ENCODE measurements around the gene DCDC2B.
A peak's percentile ranks its signal among the peaks of the same experiment; 100 is the strongest.

Gene DCDC2B

DNA sequence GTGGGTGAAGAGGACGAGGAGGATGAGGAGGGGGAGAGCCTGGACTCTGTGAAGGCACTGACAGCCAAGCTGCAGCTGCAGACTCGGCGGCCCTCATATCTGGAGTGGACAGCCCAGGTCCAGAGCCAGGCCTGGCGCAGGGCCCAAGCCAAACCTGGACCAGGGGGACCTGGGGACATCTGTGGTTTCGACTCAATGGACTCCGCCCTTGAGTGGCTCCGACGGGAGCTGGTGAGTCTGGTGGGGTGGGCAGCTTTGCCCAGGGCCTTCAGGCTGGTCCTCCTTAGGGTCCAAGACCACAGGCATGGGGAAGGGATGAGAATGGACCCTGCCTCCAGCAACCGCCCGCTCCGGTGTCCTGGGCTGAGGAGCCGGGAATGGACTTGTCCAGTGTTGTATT is 38.6 kb downstream of the DCDC2B start:
- Histone ChIP-seq H3K79me2 (ENCODE audit: low read length) (no peaks in the 10 kb centered on the region), H3F3A (ENCODE audit: insufficient read depth, low read length) (peaks cover 24% of the 10 kb centered on the region), H4K20me1 (ENCODE audit: insufficient read depth, low read length) (no peaks in the 10 kb centered on the region), H3K27me3 (replicated peaks; ENCODE audit: insufficient read depth, low read length) (no peaks in the 10 kb centered on the region), H3K4me1 (ENCODE audit: low read length) (peaks cover 34% of the 10 kb centered on the region), H2AFZ (ENCODE audit: low read length) (peak overlapping the region; percentile 69), H3K4me2 (ENCODE audit: low read depth, low read length) (no peak overlapping the region), H3K4me3 (ENCODE audit: low read length) (no peak overlapping the region), H3K9me3 (replicated peaks; ENCODE audit: insufficient read depth, low read length) (no peaks in the 10 kb centered on the region), H3K27ac (ENCODE audit: low read length) (peak overlapping the region; percentile 99; the same call in 1 of the 2 replicates), H3K36me3 (replicated peaks; ENCODE audit: insufficient read depth, low read length) (no peaks in the 10 kb centered on the region), H3K9ac (ENCODE audit: low read length) (no peak overlapping the region), H3K9me2 (replicated peaks; ENCODE audit: insufficient read depth, low read length) (no peaks in the 10 kb centered on the region)
- DNase-seq, result no peak
- TF ChIP-seq EZH2 (optimal IDR thresholded peaks at IDR 0.05; ENCODE audit: low read depth, low read length) (no peak), EZH2phosphoT487 (IDR thresholded peaks at IDR 0.05; ENCODE audit: low read length) (no peak)
- TF ChIP-seq, protein P1, sequence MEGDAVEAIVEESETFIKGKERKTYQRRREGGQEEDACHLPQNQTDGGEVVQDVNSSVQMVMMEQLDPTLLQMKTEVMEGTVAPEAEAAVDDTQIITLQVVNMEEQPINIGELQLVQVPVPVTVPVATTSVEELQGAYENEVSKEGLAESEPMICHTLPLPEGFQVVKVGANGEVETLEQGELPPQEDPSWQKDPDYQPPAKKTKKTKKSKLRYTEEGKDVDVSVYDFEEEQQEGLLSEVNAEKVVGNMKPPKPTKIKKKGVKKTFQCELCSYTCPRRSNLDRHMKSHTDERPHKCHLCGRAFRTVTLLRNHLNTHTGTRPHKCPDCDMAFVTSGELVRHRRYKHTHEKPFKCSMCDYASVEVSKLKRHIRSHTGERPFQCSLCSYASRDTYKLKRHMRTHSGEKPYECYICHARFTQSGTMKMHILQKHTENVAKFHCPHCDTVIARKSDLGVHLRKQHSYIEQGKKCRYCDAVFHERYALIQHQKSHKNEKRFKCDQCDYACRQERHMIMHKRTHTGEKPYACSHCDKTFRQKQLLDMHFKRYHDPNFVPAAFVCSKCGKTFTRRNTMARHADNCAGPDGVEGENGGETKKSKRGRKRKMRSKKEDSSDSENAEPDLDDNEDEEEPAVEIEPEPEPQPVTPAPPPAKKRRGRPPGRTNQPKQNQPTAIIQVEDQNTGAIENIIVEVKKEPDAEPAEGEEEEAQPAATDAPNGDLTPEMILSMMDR (IDR thresholded peaks at IDR 0.05; ENCODE audit: low read length), result no peak

DNA sequence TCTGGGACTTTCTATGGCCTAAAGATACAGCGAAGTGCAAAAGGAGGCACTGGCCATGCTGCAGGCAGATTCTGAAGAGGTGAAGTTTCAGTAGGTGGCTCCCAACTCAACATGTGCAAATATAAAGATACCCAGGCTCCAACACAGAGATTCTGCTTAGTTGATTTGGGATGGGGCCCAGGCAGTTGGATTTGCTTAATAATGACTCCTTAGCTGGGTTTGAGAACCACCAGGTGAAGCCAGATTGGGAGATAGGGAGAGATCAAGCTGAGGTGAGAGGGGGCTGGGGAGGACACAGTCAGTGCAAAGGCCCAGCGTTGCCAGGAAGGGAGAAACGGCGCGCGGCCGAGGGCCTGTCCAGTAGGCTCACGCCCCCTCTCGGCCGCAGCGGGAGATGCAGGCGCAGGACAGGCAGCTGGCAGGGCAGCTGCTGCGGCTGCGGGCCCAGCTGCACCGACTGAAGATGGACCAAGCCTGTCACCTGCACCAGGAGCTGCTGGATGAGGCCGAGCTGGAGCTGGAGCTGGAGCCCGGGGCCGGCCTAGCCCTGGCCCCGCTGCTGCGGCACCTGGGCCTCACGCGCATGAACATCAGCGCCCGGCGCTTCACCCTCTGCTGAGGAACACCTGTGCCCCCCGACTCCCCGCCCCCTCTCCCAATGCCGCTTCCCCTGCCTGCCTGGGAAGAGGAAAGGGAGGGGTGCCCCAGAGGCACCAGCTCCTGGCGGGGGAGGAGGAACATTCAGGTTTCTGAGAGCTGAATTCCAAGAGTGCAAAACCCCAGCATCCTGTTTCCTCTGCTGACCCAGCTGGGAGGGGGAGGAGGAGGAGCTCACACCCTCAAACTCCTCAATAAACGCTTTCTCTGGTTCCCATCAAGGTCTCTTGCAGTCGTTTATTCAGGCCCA is 39.3 kb downstream of the DCDC2B start:
- Histone ChIP-seq H3F3A (ENCODE audit: insufficient read depth, low read length) (peaks cover 24% of the 10 kb centered on the region), H2AFZ (ENCODE audit: low read length) (peak overlapping the region; percentile 69), H3K27me3 (replicated peaks; ENCODE audit: insufficient read depth, low read length) (no peaks in the 10 kb centered on the region), H3K79me2 (ENCODE audit: low read length) (no peaks in the 10 kb centered on the region), H4K20me1 (ENCODE audit: insufficient read depth, low read length) (no peaks in the 10 kb centered on the region), H3K27ac (ENCODE audit: low read length) (peak overlapping the region; percentile 99; the same call in 1 of the 2 replicates), H3K9me3 (replicated peaks; ENCODE audit: insufficient read depth, low read length) (no peaks in the 10 kb centered on the region), H3K4me3 (ENCODE audit: low read length) (no peak overlapping the region), H3K4me1 (ENCODE audit: low read length) (peaks cover 34% of the 10 kb centered on the region), H3K9ac (ENCODE audit: low read length) (peak overlapping the region; percentile 18; the same call in 1 of the 2 replicates), H3K9me2 (replicated peaks; ENCODE audit: insufficient read depth, low read length) (no peaks in the 10 kb centered on the region), H3K36me3 (replicated peaks; ENCODE audit: insufficient read depth, low read length) (no peaks in the 10 kb centered on the region), H3K4me2 (ENCODE audit: low read depth, low read length) (peak overlapping the region; percentile 33; the same call in 1 of the 2 replicates)
- peak; percentile 86 for DNase-seq
- TF ChIP-seq EZH2 (optimal IDR thresholded peaks at IDR 0.05; ENCODE audit: low read depth, low read length), result no peak
- TF ChIP-seq EZH2phosphoT487 (IDR thresholded peaks at IDR 0.05; ENCODE audit: low read length), result no peak
- TF ChIP-seq, protein P1 (IDR thresholded peaks at IDR 0.05; ENCODE audit: low read length), result peak; percentile 93

DNA sequence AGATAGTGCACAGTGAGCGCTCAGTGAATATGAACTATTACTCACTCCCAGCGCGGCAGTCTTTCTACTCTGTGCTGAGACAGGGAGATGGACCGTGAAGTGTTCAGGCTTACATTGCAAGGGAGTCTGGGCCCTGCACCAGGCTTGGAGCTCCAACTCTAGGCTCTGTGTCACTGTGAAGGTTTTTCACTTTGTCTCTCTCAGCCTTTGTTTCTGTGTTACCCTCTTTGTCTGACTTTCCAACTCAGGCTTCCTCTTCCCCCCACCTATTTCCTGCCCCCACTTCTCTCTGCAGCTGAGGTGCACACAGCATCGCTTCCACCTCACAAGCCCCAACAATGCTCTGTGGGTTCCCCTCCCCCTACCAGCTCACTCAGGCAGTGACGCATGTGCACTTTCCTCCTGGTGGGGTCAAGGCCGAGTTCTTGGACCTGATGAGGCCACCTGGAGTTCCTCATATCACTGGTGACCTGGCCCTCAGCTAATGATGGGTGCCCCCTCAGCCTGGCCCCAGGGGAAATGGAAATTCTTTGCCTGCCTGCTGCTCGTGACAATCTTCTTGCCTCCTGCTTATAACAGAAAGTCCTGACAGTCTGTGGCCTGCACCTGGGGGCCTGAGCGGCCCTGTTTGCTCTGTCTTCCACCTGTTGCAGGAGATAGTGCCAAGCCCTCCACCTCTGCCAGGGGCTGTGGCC is 41.1 kb downstream of the DCDC2B start:
- peak overlapping the region; percentile 67 for H2AFZ ChIP-seq (ENCODE audit: low read length)
- H3K36me3 ChIP-seq (replicated peaks; ENCODE audit: insufficient read depth, low read length), result no peaks in the 10 kb centered on the region
- H4K20me1 ChIP-seq (ENCODE audit: insufficient read depth, low read length), result no peaks in the 10 kb centered on the region
- H3K9ac ChIP-seq (ENCODE audit: low read length), result peak overlapping the region; percentile 86
- H3K9me2 ChIP-seq (replicated peaks; ENCODE audit: insufficient read depth, low read length), result no peaks in the 10 kb centered on the region
- H3K4me3 ChIP-seq (ENCODE audit: low read length), result peak overlapping the region; percentile 56
- no peaks in the 10 kb centered on the region for H3K79me2 ChIP-seq (ENCODE audit: low read length)
- H3F3A ChIP-seq (ENCODE audit: insufficient read depth, low read length), result peaks cover 24% of the 10 kb centered on the region
- H3K4me1 ChIP-seq (ENCODE audit: low read length), result peaks cover 41% of the 10 kb centered on the region
- no peaks in the 10 kb centered on the region for H3K9me3 ChIP-seq (replicated peaks; ENCODE audit: insufficient read depth, low read length)
- DNase-seq, result peak; percentile 97
- TF ChIP-seq EZH2 (optimal IDR thresholded peaks at IDR 0.05; ENCODE audit: low read depth, low read length), result no peak
- TF ChIP-seq, protein P1 (IDR thresholded peaks at IDR 0.05; ENCODE audit: low read length), result no peak
- no peak for TF ChIP-seq EZH2phosphoT487 (IDR thresholded peaks at IDR 0.05; ENCODE audit: low read length)
- peak overlapping the region; percentile 99 for H3K27ac ChIP-seq (ENCODE audit: low read length)
- no peaks in the 10 kb centered on the region for H3K27me3 ChIP-seq (replicated peaks; ENCODE audit: insufficient read depth, low read length)
- peak overlapping the region; percentile 93 for H3K4me2 ChIP-seq (ENCODE audit: low read depth, low read length)

Measured in MM.1S (cell line).